Measurements from ENCODE around the gene LIPJ.

LIPJ gene

GRCh38 chr10:88586462-88586861 is at the start of gene LIPJ:
Gene LIPJ (plus strand): TSS chr10:88586762. CDS start chr10:88590688, 3,926 bp downstream.
- DNase-seq (no peak), ATAC-seq (no peak)
- Mint-ChIP-seq H3K9me3 (peaks cover 6 to 8% of the 10 kb centered on the region in 2 donors), H3K27ac (no peak within 1 kb of the TSS), H3K4me3 (no peak within 1 kb of the TSS), H3K4me1 (peaks cover 16% of the 10 kb centered on the region), H3K27me3 (peaks cover 5% of the 10 kb centered on the region)

DNA sequence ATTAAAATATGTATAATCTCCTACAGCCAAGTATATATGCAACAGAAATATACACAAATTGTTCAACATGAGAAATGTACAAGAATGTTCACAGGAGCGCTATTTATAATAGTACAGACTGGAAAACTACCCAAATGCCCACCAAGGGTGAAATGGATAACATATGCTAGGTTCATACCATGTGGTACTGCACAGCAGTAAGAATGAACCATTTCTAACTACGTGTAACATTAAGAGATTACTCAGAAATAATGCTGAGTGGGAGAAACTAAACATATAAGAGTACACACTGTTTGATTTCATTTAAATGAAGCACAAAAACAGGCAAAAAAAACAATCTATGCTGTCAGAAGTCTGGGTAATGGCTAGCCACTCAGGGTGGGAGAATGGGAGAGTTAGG is 49.2 kb upstream of the LIPJ start:
- no peak overlapping the region for H3K27ac Mint-ChIP-seq
- H3K9me3 Mint-ChIP-seq = no peaks in the 10 kb centered on the region
- no peaks in the 10 kb centered on the region for H3K27me3 Mint-ChIP-seq
- no peak overlapping the region for H3K4me3 Mint-ChIP-seq
- no peak for DNase-seq
- ATAC-seq = no peak
- no peaks in the 10 kb centered on the region for H3K4me1 Mint-ChIP-seq

DNA sequence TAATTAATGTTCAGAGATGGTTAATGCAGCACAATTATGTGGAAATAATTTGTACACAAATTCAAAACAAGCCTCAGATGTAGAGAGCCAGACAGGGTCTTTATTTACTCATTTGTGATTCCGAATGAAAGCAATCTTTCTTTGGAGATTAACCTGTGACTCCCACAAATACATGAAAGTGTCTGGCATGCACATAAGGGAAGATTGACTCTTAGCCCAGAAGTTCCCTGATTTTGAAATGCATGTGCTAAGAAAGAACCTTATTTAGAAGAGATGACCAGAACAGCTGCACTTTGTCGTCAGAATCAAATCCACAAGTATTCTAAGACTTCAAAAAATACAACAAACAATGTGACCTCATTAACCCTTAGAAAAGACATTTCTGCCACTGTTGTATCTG is 48.5 kb upstream of the LIPJ start:
- ATAC-seq (no peak), DNase-seq (no peak)
- H3K4me3 Mint-ChIP-seq = no peak overlapping the region
- H3K27me3 Mint-ChIP-seq = peaks cover 3% of the 10 kb centered on the region
- H3K9me3 Mint-ChIP-seq = no peaks in the 10 kb centered on the region
- no peak overlapping the region for H3K27ac Mint-ChIP-seq
- H3K4me1 Mint-ChIP-seq = no peaks in the 10 kb centered on the region

DNA sequence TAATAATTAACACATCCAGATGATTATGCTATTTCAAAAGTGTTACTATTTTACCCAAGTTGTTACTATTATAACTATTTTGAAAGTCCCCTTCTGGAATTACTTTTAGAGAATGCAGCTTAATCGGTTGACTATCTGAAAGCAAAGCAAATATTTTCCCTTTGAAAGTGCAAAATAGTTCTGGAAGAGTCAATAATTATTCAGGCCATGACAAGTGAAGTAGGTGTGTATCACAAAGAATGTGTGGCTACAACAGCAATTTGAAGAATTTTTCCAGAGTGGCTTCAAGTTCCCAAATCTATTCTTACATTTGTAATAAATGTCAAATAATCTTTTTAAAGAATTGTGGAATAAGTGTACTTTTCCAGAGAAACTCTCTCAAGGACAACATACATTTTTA is 46.2 kb upstream of the LIPJ start:
- Mint-ChIP-seq H3K27me3 (peaks cover 7% of the 10 kb centered on the region), H3K9me3 (no peaks in the 10 kb centered on the region), H3K4me3 (no peak overlapping the region), H3K27ac (no peak overlapping the region), H3K4me1 (no peaks in the 10 kb centered on the region)
- DNase-seq (no peak), ATAC-seq (no peak)

GRCh38 chr10:88541116-88541626 is 45.4 kb upstream of the LIPJ start:
- no peaks in the 10 kb centered on the region for H3K9me3 Mint-ChIP-seq

DNA sequence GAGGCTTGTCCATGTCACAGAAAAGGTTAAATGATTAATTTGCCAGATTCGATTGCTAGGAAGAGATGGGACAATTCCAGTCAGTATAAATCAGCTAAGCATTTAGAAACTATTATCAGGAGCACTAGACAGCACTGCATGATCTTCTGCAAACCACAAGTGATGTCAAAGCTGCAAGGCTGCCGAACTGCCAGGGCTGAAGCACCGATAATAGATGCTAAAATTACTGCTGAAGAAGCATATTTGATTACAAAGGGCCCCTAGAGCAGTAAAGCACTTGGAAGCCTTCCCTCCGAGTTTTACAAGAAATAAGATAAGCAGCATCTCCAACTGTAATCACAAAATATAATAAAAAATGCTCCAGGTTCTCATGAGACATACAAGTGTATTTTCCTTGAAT is 44.0 kb upstream of the LIPJ start:
- DNase-seq (no peak), ATAC-seq (no peak)
- Mint-ChIP-seq H3K27ac (no peak overlapping the region), H3K4me3 (no peak overlapping the region), H3K9me3 (no peaks in the 10 kb centered on the region), H3K27me3 (peaks cover 7% of the 10 kb centered on the region), H3K4me1 (no peaks in the 10 kb centered on the region)

More at GRCh38 chr10:88541116-88541626, 45.4 kb upstream of the LIPJ start:
- Mint-ChIP-seq H3K4me1 (no peaks in the 10 kb centered on the region), H3K27ac (no peak overlapping the region), H3K4me3 (no peak overlapping the region), H3K27me3 (peaks cover 7% of the 10 kb centered on the region)
- ATAC-seq (no peak), DNase-seq (no peak)

- no peaks in the 10 kb centered on the region for H3K4me1 Mint-ChIP-seq
- H3K27ac Mint-ChIP-seq = no peak overlapping the region
- H3K9me3 Mint-ChIP-seq = no peaks in the 10 kb centered on the region
- no peak overlapping the region for H3K4me3 Mint-ChIP-seq
- ATAC-seq (no peak), DNase-seq (no peak)
- peaks cover 7% of the 10 kb centered on the region for H3K27me3 Mint-ChIP-seq
Observed at GRCh38 chr10:88544140-88544870, 42.3 kb upstream of the LIPJ start.

DNA sequence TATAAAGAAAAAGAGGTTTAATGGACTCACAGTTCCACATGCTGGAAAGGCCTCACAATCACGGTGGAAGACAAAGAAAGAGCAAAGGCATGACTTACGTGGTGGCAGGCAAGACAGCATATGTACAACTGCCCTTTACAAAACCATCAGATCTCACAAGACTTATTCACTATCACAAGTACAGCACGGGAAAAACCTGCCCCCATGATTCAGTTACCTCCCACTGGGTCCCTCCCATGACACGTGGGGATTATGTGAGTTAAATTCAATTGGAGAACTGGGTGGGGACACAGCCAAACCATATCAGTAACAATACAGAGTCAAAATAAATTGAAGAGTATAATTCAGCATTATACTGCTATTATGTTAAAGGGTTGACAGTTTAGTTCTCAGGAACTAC is 41.2 kb upstream of the LIPJ start:
- H3K4me3 Mint-ChIP-seq = no peak overlapping the region

GRCh38 chr10:88546497-88546896 is 40.1 kb upstream of the LIPJ start:
- Mint-ChIP-seq H3K9me3 (no peaks in the 10 kb centered on the region), H3K27me3 (peaks cover 7% of the 10 kb centered on the region), H3K27ac (no peak overlapping the region), H3K4me1 (no peaks in the 10 kb centered on the region), H3K4me3 (no peak overlapping the region)
- DNase-seq = no peak
- ATAC-seq = no peak

More for the DNA sequence above, 41.2 kb upstream of the LIPJ start:
- no peaks in the 10 kb centered on the region for H3K9me3 Mint-ChIP-seq
- no peak overlapping the region for H3K27ac Mint-ChIP-seq
- DNase-seq (no peak), ATAC-seq (no peak)
- H3K4me1 Mint-ChIP-seq = no peaks in the 10 kb centered on the region
- peaks cover 7% of the 10 kb centered on the region for H3K27me3 Mint-ChIP-seq

DNA sequence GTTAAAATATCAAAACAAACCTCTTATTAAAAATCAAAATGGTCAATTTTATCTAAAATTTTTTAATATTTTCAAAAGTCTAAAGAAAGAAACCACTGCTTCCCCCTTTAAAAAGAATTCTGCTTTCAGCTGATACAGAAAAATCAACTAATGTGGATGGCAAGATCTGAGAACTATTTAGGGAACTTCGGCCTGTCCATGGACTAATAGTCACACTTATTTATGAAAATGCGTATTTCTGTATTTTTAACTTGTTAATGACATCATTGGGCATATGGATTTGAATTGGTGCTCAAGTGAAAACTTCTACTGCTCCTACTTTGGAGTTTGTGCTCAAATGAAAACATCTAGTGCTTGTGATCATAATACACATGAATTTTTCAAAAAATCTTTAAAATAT is 35.3 kb upstream of the LIPJ start:
- no peak for ATAC-seq
- Mint-ChIP-seq H3K27me3 (no peaks in the 10 kb centered on the region), H3K4me3 (no peak overlapping the region), H3K9me3 (no peaks in the 10 kb centered on the region), H3K27ac (no peak overlapping the region), H3K4me1 (peaks cover 5% of the 10 kb centered on the region)
- DNase-seq = no peak

DNA sequence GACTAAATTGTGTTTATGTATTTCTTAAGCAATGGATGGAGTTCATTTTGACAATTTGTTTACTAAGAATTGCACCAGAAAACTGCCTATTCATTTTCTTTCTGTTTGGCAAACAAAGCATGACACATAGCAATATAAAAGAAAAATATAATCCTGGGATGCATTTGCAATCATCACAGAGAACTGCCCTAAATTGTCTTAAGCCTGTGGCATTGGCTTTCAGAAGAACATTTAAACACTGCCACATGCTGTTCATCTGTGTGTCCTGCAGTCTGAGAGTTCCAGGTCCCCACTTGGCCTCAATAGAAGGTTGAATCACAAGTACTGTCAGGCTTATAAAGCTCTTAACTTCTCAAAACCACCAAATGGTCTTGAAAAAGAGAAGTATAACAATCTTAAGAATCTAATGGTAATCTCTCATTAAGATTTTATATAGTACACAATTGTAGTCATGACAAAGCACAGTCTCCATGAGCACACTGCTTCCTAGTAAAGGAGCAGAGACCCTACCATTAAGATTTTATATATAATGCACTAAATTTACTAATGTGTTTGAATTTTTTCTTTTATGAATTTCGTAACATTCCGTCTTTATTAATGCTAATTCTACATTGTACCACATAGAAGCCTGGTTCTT is 33.3 kb upstream of the LIPJ start:
- no peak overlapping the region for H3K4me3 Mint-ChIP-seq
- ATAC-seq (peak; percentile 80), DNase-seq (peak in 1 of 2 donors; percentile 18)
- H3K4me1 Mint-ChIP-seq = peaks cover 5% of the 10 kb centered on the region
- H3K27me3 Mint-ChIP-seq = no peaks in the 10 kb centered on the region
- H3K27ac Mint-ChIP-seq = no peak overlapping the region
- H3K9me3 Mint-ChIP-seq = no peaks in the 10 kb centered on the region

DNA sequence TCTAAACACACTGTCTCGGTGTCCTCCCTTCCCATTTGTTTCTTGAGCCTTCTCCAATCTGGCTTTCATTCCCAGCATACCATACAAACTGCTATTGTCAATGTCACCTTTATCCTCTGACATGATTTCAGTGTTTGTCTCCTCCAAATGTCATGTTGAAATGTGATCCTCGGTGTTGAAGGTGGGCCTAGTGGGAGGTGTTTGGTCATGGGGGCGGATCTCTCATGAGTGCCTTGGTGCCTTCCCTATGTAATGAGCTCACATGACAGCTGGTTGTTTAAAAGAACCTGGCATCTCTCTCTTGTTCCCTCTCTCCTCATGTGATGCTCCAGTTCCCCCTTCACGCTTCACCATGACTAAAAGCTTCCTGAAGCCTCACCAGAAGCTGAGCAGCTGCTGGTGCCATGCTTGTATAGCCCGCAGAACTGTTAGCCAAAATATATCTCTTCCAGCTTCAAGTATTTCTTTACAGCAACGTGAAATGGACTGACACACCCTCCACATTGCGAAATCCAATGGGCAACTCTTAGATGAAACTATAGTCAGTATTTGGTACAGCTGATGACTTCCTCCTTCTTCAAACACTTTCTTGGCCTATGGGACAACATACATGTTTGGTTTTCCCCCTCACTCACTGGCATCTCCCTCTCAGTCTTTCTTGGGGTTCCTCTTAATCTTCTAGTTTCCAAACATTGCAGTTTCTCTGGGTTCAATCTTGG is 31.2 kb upstream of the LIPJ start:
- Mint-ChIP-seq H3K9me3 (no peaks in the 10 kb centered on the region), H3K4me3 (no peak overlapping the region), H3K27me3 (no peaks in the 10 kb centered on the region), H3K27ac (no peak overlapping the region), H3K4me1 (peaks cover 5% of the 10 kb centered on the region)
- no peak for DNase-seq
- ATAC-seq = no peak

GRCh38 chr10:88557256-88557655 is 29.3 kb upstream of the LIPJ start:
- ATAC-seq = no peak
- Mint-ChIP-seq H3K4me1 (peaks cover 5% of the 10 kb centered on the region), H3K27me3 (no peaks in the 10 kb centered on the region), H3K4me3 (no peak overlapping the region), H3K27ac (no peak overlapping the region), H3K9me3 (no peaks in the 10 kb centered on the region)
- DNase-seq = no peak

DNA sequence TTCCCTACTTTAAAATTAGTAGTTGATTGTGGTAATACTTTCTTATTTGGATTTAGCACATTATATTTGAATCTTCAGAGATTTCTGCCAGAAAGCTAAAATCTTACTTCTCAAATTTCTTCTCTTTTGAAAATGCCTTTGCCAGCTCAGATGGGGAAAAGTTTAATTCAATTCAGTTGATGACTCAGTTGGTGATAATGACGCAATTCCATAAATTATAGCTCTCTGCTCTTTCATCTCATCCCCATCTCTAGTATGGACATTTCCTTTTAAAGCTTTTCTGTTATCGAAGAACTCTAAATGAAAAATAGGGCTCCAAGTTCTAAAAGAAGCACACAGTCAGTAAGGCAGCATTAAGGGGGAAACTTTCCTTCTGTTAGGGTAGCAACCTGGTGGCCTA is 28.9 kb upstream of the LIPJ start:
- DNase-seq = no peak
- no peak overlapping the region for H3K4me3 Mint-ChIP-seq
- no peak overlapping the region for H3K27ac Mint-ChIP-seq

GRCh38 chr10:88562152-88562551 is 24.4 kb upstream of the LIPJ start:
- DNase-seq (no peak), ATAC-seq (no peak)
- Mint-ChIP-seq H3K9me3 (no peaks in the 10 kb centered on the region), H3K4me1 (no peaks in the 10 kb centered on the region), H3K27me3 (no peaks in the 10 kb centered on the region), H3K4me3 (no peak overlapping the region), H3K27ac (no peak overlapping the region)

More for the DNA sequence above, 28.9 kb upstream of the LIPJ start:
- Mint-ChIP-seq H3K9me3 (no peaks in the 10 kb centered on the region), H3K4me1 (peaks cover 5% of the 10 kb centered on the region), H3K27me3 (no peaks in the 10 kb centered on the region)
- no peak for ATAC-seq

DNA sequence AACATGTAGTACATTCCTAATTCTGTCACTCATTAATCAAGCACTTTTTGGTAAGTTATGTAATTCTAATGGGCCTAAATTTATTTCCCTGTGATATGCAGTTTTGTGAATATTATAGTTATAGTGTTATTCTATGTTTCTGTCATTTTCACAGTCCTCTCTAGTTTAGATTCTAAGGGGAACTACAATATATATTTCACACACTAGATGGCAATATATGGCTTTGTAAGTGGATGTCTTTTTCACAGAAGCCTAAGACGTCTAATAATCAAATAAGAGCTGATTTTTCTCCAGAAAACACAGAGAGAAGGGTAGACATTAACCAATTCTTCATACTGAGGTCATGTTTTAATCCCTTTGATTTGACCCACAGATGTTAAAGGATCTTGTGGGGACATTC is 21.5 kb upstream of the LIPJ start:
- Mint-ChIP-seq H3K4me3 (no peak overlapping the region), H3K9me3 (no peaks in the 10 kb centered on the region), H3K27me3 (no peaks in the 10 kb centered on the region), H3K27ac (no peak overlapping the region), H3K4me1 (no peaks in the 10 kb centered on the region)
- ATAC-seq = no peak
- no peak for DNase-seq
